ENCODE data around the gene ABCA7.

- peak; percentile 77; the same call in 1 of the 2 replicates for TF ChIP-seq POU2F2 (IDR thresholded peaks at IDR 0.05; ENCODE audit: low read depth, low read length)
- peak; percentile 92 for TF ChIP-seq POLR2AphosphoS5 (IDR thresholded peaks at IDR 0.05; ENCODE audit: low read depth, low read length)
Observed at GRCh38 chr19:1103708-1104310, 63.9 kb downstream of the ABCA7 start, which contains the start of gene GPX4.

Data from GM12891 (cell line).